Right ventricle myocardium superior (tissue), 1 donor: ENCODE results near the gene WDR6. TPM values are rescaled to one million over a fixed set of nuclear protein-coding genes. Genes with fewer than 3 reads are reported as not detected.

ENCODE experiments used
- ATAC-seq: fragments of 200-7000 bp; cut with Tn5 transposase; one replicate; pipeline ENCODE4 v1.9.1; 2020; ENCODE audit warnings: mild to moderate bottlenecking; ENCODE audit not compliant: poor library complexity
- DNase-seq: peaks from one replicate; pipeline ENCODE4 v3.0.0-alpha.2; 2020
- intact Hi-C: fragments of 100-400 bp; cut with DNase I; formaldehyde crosslinking; loops from one replicate; pipeline ENCODE4 v1.11.2; 2022
- total RNA-seq: library from RNA; stranded (reverse); fragmentation: NEBNext Ultra II Directional; extraction: Animal tissue kit (Norgen Biotek cat#: 25700); gene quantifications from one replicate; pipeline ENCODE4 v1.2.1, GENCODE V29; 2021
- donor health status: DM: no; HTN: yes; CAD: no; lungs with severe emphysema.

Gene WDR6
- total RNA-seq, 1 donor from 2014 or later, result 71.6 TPM

GRCh38 chr3:48989126-48989795, 17.9 kb upstream of the WDR6 start:
- DNase-seq, result no peak
- intact Hi-C loops, result no loop called here
- no peak for ATAC-seq

GRCh38 chr3:48989796-48990635, 17.2 kb upstream of the WDR6 start, which contains the start of gene P4HTM:
TSS of gene P4HTM (plus strand) at chr3:48990241. CDS start at chr3:48990257, 16 bp downstream.
- ATAC-seq, result peak; percentile 89
- peak; percentile 92 for DNase-seq
- intact Hi-C loops, result loop anchor here (10.0 kb wide), 1 partner anchor 455 kb away; no protein-coding TSS in a partner anchor

GRCh38 chr3:48990636-48991469, 16.3 kb upstream of the WDR6 start:
- DNase-seq (no peak), ATAC-seq (peak; percentile 32)
- intact Hi-C loops, result loop anchor here (10.0 kb wide), 1 partner anchor 454 kb away; no protein-coding TSS in a partner anchor

- no peak for DNase-seq
- no peak for ATAC-seq
- intact Hi-C loops, result loop anchor here (10.0 kb wide), 1 partner anchor 453 kb away; no protein-coding TSS in a partner anchor
These were observed 15.2 kb upstream of the WDR6 start for GRCh38 chr3:48991851-48992545.

- intact Hi-C loops, result loop anchor here (10.0 kb wide), 1 partner anchor 451 kb away; no protein-coding TSS in a partner anchor
- DNase-seq (no peak), ATAC-seq (no peak)
These were observed 13.4 kb upstream of the WDR6 start for GRCh38 chr3:48993834-48994233.

GRCh38 chr3:48996640-48997039, 10.6 kb upstream of the WDR6 start:
- intact Hi-C loops, result loop anchor here (10.0 kb wide), 1 partner anchor 448 kb away; no protein-coding TSS in a partner anchor
- ATAC-seq, result no peak

GRCh38 chr3:48997102-48997635, 10.0 kb upstream of the WDR6 start:
- intact Hi-C loops, result loop anchor here (10.0 kb wide), 1 partner anchor 448 kb away; no protein-coding TSS in a partner anchor
- ATAC-seq (no peak), DNase-seq (no peak)

More at GRCh38 chr3:48996640-48997039, 10.6 kb upstream of the WDR6 start:
- DNase-seq, result no peak

GRCh38 chr3:48997714-48998637, 9.2 kb upstream of the WDR6 start:
- ATAC-seq, result no peak
- DNase-seq, result no peak

GRCh38 chr3:48999085-48999858, 7.9 kb upstream of the WDR6 start:
- no peak for ATAC-seq
- intact Hi-C loops, result loop anchor here (10.0 kb wide), 1 partner anchor 446 kb away; no protein-coding TSS in a partner anchor
- DNase-seq, result no peak

More at GRCh38 chr3:48997714-48998637, 9.2 kb upstream of the WDR6 start:
- intact Hi-C loops, result loop anchor here (10.0 kb wide), 1 partner anchor 447 kb away; no protein-coding TSS in a partner anchor

GRCh38 chr3:49001155-49001554, 6.0 kb upstream of the WDR6 start:
- intact Hi-C loops, result no loop called here
- DNase-seq, result no peak
- ATAC-seq, result no peak

- peak; percentile 47 for DNase-seq
- intact Hi-C loops, result no loop called here
- no peak for ATAC-seq
These were observed 2.6 kb upstream of the WDR6 start for GRCh38 chr3:49004352-49005302.

- intact Hi-C loops, result no loop called here
- peak; percentile 32 for DNase-seq
These were observed 1.9 kb upstream of the WDR6 start for GRCh38 chr3:49005303-49005680.

GRCh38 chr3:49005998-49006397, 1.2 kb upstream of the WDR6 start:
- DNase-seq, result peak; percentile 32

More at GRCh38 chr3:49005303-49005680, 1.9 kb upstream of the WDR6 start:
- ATAC-seq, result no peak

GRCh38 chr3:49006408-49007067, 653 bp upstream of the WDR6 start:
- ATAC-seq, result peak; percentile 3

More at GRCh38 chr3:49005998-49006397, 1.2 kb upstream of the WDR6 start:
- no peak for ATAC-seq
- intact Hi-C loops, result no loop called here

More at GRCh38 chr3:49006408-49007067, 653 bp upstream of the WDR6 start:
- DNase-seq, result no peak
- intact Hi-C loops, result no loop called here
